Right lobe of liver (tissue), 6 donors: ENCODE results near the gene HACD2. TPM values are rescaled to one million over a fixed set of nuclear protein-coding genes. Genes with fewer than 3 reads are reported as not detected.

Experiments used
- ATAC-seq, 4 donors: fragments of 200-7000 bp; cut with Tn5 transposase; one replicate each; pipeline ENCODE4 v1.9.1; 2020; ENCODE audit warnings: mild to moderate bottlenecking in 4 of 4, moderate library complexity in 4 of 4
- DNase-seq, 3 donors: peaks; one replicate each; pipeline ENCODE4 v3.0.0-alpha.2; 2020
- H3K27ac ChIP-seq, 3 donors: fragments of 200-600 bp; one replicate each; pipeline ENCODE4 v1.8.0; 2022
- H3K27me3 ChIP-seq, 2 donors: fragments of 200-600 bp; one replicate each; pipeline ENCODE4 v1.8.0; 2022
- H3K36me3 ChIP-seq, 4 donors: fragments of 200-600 bp; sonication (generic) in 1 of 4; one replicate each; pipeline versions ENCODE4 v1.5.1 to v1.8.0; 2017 to 2022; ENCODE audit warnings: control low read depth in 1 of 4
- H3K4me1 ChIP-seq, 4 donors: fragments of 200-600 bp; sonication (generic) in 1 of 4; one replicate each; pipeline versions ENCODE4 v1.5.1 to v1.8.0; 2017 to 2022; ENCODE audit warnings: control low read depth in 1 of 4
- H3K4me3 ChIP-seq, 3 donors: fragments of 200-600 bp; one replicate each; pipeline ENCODE4 v1.8.0; 2022
- H3K9me3 ChIP-seq, 4 donors: fragments of 200-600 bp; sonication (generic) in 1 of 4; one replicate each; pipeline versions ENCODE4 v1.5.1 to v1.8.0; 2017 to 2022; ENCODE audit warnings: control low read depth in 1 of 4
- POLR2A ChIP-seq: fragments of 450-650 bp; IDR thresholded peaks from one replicate; pipeline ENCODE4 v1.6.1; 2017; ENCODE audit warnings: antibody characterized with exemption, mild to moderate bottlenecking
- WGBS: methylation state at CpG from one replicate; pipeline ENCODE4 v1.1.6; 2018; ENCODE audit warnings: low coverage, low lambda C conversion rate; ENCODE audit not compliant: insufficient coverage; ENCODE audit errors: missing lambda C conversion rate; 5-methylcytosine and 5-hydroxymethylcytosine counted together
- intact Hi-C, 2 donors: fragments of 100-400 bp; cut with DNase I; formaldehyde crosslinking; loops; one replicate each; pipeline versions ENCODE4 v1.11.2 to v1.14.1; 2022
- long read RNA-seq: library from polyadenylated mRNA; unstranded; transcript quantifications from one replicate; pipeline ENCODE4 v2.0.0, GENCODE V29; 2019
- total RNA-seq, 6 experiments: library from RNA; depleted of rRNA in 2 of 6; stranded (reverse); fragments of >200 nt in 2 of 6; fragmentation: NEBNext Ultra II Directional in 3 of 6; extraction: Animal tissue kit (Norgen Biotek cat#: 25700) in 3 of 6; gene quantifications; one replicate each; pipeline versions ENCODE4 v1.1.0 to v1.2.4, GENCODE V29; 2016 to 2023
- TF ChIP-seq, protein P1 (sequence below), 4 donors: fragments of 200-600 bp in 3 of 4; fragments of 450-650 bp in 1 of 4; IDR thresholded peaks; one replicate each; pipeline versions ENCODE4 v1.5.1 to v1.8.0; 2016 to 2022; ENCODE audit warnings: antibody characterized with exemption in 4 of 4, mild to moderate bottlenecking in 2 of 4
- donor health status: DM: no; HTN: yes; CAD: no.
- donor health status: DM: no; HTN: no; CAD: no.
- donor health status: DM: no; HTN: no; CAD: no.
- donor health status: DM: no; HTN: yes; CAD: no.
- donor health status: DM: no; HTN: yes; CAD: no.

The HACD2 gene, protein sequence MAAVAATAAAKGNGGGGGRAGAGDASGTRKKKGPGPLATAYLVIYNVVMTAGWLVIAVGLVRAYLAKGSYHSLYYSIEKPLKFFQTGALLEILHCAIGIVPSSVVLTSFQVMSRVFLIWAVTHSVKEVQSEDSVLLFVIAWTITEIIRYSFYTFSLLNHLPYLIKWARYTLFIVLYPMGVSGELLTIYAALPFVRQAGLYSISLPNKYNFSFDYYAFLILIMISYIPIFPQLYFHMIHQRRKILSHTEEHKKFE
- total RNA-seq = 10 to 100 TPM; 23.0 to 39.8 (median 27.2) TPM
- long read RNA-seq, partial matches to known transcripts = 0 of 1 reads
- long read RNA-seq, other reads (novel, unspliced or antisense) = 1 of 1 reads

DNA sequence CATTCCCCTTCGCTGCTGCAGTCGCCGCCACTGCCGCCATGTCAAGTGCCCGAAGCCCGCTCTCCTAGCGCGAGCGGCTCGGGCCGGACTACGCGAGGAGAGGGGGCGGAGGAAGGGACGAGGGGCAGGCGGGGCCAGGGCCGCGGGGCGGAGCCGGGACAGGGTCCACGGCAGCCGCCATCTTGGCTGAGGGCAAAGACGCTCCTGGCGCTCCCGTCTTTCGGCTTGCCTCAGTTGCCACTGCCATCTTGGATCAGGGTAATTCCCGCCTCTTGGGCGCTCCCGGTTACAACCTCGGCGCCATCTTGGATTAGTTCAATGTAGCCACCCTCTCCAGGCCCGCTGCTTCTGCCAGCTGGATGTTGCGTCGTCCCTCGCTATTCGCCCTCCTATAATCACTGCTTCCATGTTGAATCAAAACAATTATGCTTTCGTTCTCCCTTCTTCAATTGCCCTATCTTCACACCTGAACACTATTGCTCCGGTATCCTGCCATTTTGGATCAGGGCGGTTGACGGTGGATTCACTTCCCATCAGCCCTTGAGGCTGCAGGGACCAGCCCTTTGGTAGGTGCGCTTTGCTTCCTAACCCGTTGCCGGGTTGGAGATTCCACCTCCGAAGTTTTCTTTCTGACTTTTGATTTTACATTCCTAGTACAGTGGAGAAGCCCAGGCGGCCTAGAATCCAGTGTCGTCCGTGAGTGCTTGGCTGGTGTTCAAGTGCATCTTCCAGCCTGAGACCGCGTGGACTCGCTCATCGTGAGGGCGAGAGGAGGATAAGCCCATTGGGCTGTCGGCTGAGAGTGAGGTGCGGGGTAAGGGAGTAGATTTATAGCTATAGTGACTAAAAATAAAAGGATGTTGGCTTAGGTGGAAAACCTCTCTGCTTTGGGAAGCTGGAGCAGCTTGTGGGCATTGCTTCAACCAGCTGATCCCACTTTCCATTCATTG, at the start of gene HACD2:
Gene HACD2 (minus strand): TSS at position 66 of the 950 bp plus-strand sequence. CDS start 26 bp downstream, at position 40.
- H3K36me3 ChIP-seq = peaks cover 0 to 13% (median 0%) of the 10 kb centered on the region in 4 donors
- H3K9me3 ChIP-seq = no peaks in the 10 kb centered on the region
- DNase-seq (peak; percentile 97 to 98 (median 98)), ATAC-seq (peak; percentile 91 to 97 (median 94))
- H3K4me1 ChIP-seq = peaks cover 0 to 25% (median 6%) of the 10 kb centered on the region in 4 donors
- intact Hi-C loops = no loop called here
- H3K27ac ChIP-seq = peak within 1 kb of the TSS; percentile 89 to 93 (median 91)
- TF ChIP-seq, protein P1, sequence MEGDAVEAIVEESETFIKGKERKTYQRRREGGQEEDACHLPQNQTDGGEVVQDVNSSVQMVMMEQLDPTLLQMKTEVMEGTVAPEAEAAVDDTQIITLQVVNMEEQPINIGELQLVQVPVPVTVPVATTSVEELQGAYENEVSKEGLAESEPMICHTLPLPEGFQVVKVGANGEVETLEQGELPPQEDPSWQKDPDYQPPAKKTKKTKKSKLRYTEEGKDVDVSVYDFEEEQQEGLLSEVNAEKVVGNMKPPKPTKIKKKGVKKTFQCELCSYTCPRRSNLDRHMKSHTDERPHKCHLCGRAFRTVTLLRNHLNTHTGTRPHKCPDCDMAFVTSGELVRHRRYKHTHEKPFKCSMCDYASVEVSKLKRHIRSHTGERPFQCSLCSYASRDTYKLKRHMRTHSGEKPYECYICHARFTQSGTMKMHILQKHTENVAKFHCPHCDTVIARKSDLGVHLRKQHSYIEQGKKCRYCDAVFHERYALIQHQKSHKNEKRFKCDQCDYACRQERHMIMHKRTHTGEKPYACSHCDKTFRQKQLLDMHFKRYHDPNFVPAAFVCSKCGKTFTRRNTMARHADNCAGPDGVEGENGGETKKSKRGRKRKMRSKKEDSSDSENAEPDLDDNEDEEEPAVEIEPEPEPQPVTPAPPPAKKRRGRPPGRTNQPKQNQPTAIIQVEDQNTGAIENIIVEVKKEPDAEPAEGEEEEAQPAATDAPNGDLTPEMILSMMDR (IDR thresholded peaks at IDR 0.05) = no peak
- TF ChIP-seq POLR2A = peak; percentile 85
- under 1% methylated on average over 39 of the region's 54 CpGs for WGBS
- H3K27me3 ChIP-seq = no peaks in the 10 kb centered on the region
- peak within 1 kb of the TSS; percentile 81 to 94 (median 91) for H3K4me3 ChIP-seq

DNA sequence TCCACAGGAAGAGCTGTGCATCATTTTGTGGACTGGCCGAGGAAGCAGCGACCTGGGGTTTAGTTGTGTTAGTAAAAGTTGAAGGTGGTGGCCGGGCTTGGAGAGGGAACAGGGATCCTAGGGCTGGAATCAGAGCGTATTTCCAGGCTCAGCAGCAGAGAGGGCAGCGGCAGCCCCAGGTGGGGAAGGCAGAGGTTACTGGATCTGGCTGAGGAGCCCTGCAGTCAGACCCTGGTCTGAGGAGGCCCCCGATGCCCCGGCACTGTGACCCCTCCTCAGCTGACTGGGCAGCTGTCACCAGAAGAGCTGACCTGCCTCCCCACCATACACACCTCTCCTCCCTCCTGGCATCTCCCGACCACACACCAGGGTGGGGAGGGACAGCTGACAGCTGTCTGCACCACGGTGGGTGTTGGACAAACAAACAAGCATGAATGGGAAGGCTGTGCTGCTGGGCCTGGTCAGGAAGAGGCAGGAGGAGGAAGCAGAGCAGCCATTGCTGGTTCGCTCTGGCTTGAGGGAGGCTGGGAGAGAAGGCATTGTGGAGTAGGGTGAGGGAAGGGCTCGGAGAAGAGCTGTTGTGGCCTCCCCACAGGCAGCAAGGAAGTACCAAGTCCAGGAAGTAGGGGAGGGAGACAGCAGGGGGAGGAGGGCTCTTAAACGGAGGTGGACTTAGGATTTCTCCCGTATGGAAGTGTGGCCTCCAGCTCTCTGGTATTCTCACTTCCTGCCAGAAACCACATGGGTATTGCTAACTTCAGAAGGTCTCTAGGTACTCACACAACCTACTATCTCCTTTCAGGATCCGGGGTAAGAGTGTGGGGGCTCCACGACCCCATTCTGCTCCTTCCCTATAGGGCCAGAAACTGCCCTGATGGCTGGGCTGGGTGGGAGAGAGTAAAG, 49.5 kb upstream of the HACD2 start:
- ATAC-seq (peak in 3 of 4 donors; percentile 3 to 9 (median 6)), DNase-seq (no peak)
- WGBS = 74% methylated on average over 9 of the region's 15 CpGs
- Histone ChIP-seq H3K27ac (no peak overlapping the region), H3K4me3 (no peak overlapping the region), H3K27me3 (no peaks in the 10 kb centered on the region), H3K9me3 (no peaks in the 10 kb centered on the region), H3K36me3 (peaks cover 0 to 36% (median 13%) of the 10 kb centered on the region in 4 donors), H3K4me1 (peaks cover 0 to 19% (median 5%) of the 10 kb centered on the region in 4 donors)
- intact Hi-C loops = no loop called here
- TF ChIP-seq, protein P1 (IDR thresholded peaks at IDR 0.05) = no peak
- TF ChIP-seq POLR2A = no peak

DNA sequence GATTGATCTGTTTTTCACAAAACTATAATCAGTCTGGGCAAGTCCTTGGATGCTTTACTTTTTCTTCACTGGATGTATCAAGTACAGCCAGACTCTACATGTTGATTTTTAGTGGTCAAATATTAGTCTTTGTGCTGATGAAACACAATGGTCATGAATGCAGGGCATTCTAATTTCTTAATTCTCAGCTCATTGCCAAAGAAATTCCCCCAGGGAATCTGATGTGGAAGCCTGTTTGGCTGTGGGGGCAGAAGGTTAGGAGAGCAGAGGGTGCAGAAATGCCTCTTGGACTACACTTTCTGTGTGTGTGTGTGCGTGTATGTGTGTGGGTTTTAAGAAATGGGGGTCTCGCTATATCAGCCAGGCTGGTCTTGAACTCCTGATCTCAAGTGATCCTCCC, 48.7 kb upstream of the HACD2 start:
- Histone ChIP-seq H3K4me3 (no peak overlapping the region), H3K36me3 (peaks cover 0 to 27% (median 12%) of the 10 kb centered on the region in 4 donors), H3K9me3 (no peaks in the 10 kb centered on the region), H3K27ac (no peak overlapping the region), H3K4me1 (peaks cover 0 to 22% (median 5%) of the 10 kb centered on the region in 4 donors), H3K27me3 (no peaks in the 10 kb centered on the region)
- ATAC-seq (peak; percentile 26 to 68 (median 64)), DNase-seq (no peak)
- TF ChIP-seq, protein P1 (IDR thresholded peaks at IDR 0.05) = no peak
- TF ChIP-seq POLR2A = no peak
- intact Hi-C loops = no loop called here
- 0% methylated on average over 1 of the region's 2 CpGs for WGBS

DNA sequence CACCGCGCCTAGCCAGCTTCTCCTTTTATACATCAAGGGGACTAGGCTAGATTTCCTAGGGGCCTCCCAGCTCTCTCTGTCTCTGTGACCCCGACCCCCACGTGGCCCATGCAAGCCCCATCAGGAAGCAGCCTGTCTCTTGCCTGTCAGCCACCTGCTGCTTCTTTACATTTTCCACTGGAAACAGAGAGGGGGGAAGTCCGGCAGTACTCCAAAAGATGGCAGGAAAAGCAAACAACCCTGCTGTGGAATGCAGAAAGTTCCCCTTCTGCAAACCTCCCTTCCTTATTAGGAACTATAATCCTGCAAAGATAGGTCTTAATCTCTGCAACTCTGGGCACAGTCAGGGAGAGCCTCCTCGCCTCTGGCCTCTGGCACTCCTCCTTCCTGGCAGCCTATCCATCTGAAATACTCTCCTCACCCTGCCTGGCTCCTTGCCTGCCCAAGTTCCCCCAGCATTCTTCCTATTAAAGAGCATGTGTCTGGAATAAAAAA, 47.4 kb upstream of the HACD2 start:
- peaks cover 0 to 23% (median 5%) of the 10 kb centered on the region in 4 donors for H3K4me1 ChIP-seq
- intact Hi-C loops = no loop called here
- no peak overlapping the region for H3K4me3 ChIP-seq
- H3K9me3 ChIP-seq = no peaks in the 10 kb centered on the region
- ATAC-seq (no peak), DNase-seq (no peak)
- no peak overlapping the region for H3K27ac ChIP-seq
- H3K36me3 ChIP-seq = peaks cover 0 to 14% (median 7%) of the 10 kb centered on the region in 4 donors
- H3K27me3 ChIP-seq = no peaks in the 10 kb centered on the region
- no peak for TF ChIP-seq POLR2A
- TF ChIP-seq, protein P1 (IDR thresholded peaks at IDR 0.05) = no peak
- WGBS = 48% methylated on average over 4 of the region's 6 CpGs
